Effector memory CD8-positive, alpha-beta T cell (primary cell): Measurements from ENCODE around the gene NBPF1.
"Not testable (repeated sequence)": the region's sequence is repeated elsewhere in the genome, so short reads cannot be mapped to it uniquely, and the experiment has no call there.

Source experiments
- ATAC-seq: fragments of 150-1000 bp; cut with Tn5 transposase; replicated peaks from 2 replicates; pipeline ENCODE4 v1.10.0; 2021; ENCODE audit warnings: mild to moderate bottlenecking, moderate library complexity
- DNase-seq, 3 experiments: peaks; one replicate each; pipeline ENCODE4 v3.0.0; 2021
- H3K27ac Mint-ChIP-seq, 2 donors: one replicate each; pipeline ENCODE4 v1.8.0; 2022; ENCODE audit warnings: mild to moderate bottlenecking in 2 of 2, mixed read lengths in 2 of 2, moderate library complexity in 2 of 2
- H3K27me3 Mint-ChIP-seq, 2 donors: one replicate each; pipeline ENCODE4 v1.8.0; 2022; ENCODE audit warnings: mixed read lengths in 2 of 2
- H3K36me3 Mint-ChIP-seq: one replicate; pipeline ENCODE4 v1.8.0; 2022; ENCODE audit warnings: mild to moderate bottlenecking, moderate library complexity, mixed read lengths; ENCODE audit not compliant: insufficient read depth
- H3K4me1 Mint-ChIP-seq, 2 donors: one replicate each; pipeline ENCODE4 v1.8.0; 2022; ENCODE audit warnings: low read depth in 2 of 2, mixed read lengths in 2 of 2
- H3K4me3 Mint-ChIP-seq, 2 donors: one replicate each; pipeline ENCODE4 v1.8.0; 2022; ENCODE audit warnings: mild to moderate bottlenecking in 2 of 2, mixed read lengths in 2 of 2, moderate library complexity in 2 of 2
- H3K9me3 Mint-ChIP-seq, 2 donors: one replicate each; pipeline ENCODE4 v1.8.0; 2022; ENCODE audit warnings: mixed read lengths in 2 of 2

Gene NBPF1

GRCh38 chr1:16645271-16646060 is 32.1 kb upstream of the NBPF1 start:
- H3K36me3 Mint-ChIP-seq, H3K4me3 Mint-ChIP-seq, H3K9me3 Mint-ChIP-seq, H3K27me3 Mint-ChIP-seq, H3K4me1 Mint-ChIP-seq, ATAC-seq, H3K27ac Mint-ChIP-seq: not testable (repeated sequence)
- DNase-seq: peak in 1 of 3 experiments; percentile 13

- H3K4me3 Mint-ChIP-seq, H3K27me3 Mint-ChIP-seq, H3K36me3 Mint-ChIP-seq, H3K9me3 Mint-ChIP-seq, H3K4me1 Mint-ChIP-seq, H3K27ac Mint-ChIP-seq: not testable (repeated sequence)
- ATAC-seq: peak; percentile 86
- DNase-seq: peak; percentile 98 to 99 (median 99)
Measured at GRCh38 chr1:16644482-16645270, 31.3 kb upstream of the NBPF1 start.

GRCh38 chr1:16644193-16644481 is 30.8 kb upstream of the NBPF1 start:
- no peaks in the 10 kb centered on the region for H3K36me3 Mint-ChIP-seq

DNA sequence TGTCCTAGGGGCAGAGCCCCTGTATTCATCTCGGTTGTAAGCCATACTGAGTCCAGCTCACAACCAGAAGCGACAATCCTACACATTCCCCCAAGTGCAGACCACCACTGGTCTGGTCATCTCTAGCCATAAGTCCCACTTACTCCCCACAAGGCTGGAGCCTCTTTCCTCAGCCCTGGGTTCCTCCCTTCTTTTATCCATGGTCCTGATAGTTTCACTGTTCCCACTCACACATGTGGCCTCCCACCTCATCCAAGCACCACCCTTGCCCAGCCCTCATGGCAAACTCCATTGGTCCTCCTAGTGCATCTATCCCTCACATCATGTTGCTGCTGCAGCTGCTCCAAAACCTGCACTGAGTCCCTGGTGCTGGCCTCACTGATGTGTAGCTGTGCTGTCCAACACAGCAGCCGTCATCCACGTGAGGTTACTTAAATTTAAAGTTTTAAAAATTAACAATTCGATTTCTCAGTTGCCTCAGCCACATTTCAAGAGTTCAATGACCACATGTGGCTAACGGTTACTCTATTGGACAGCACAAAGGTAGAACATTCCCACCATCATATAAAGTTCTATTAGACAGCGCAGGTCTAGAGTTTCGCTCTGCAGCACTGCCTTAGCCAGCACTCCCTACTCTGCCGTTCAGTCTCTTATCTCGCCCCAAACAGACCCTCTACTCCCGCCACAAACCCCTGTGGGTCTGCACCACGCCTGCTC is 30.3 kb upstream of the NBPF1 start:
- H3K4me1 Mint-ChIP-seq, DNase-seq, H3K27ac Mint-ChIP-seq, H3K9me3 Mint-ChIP-seq, H3K27me3 Mint-ChIP-seq, H3K36me3 Mint-ChIP-seq, H3K4me3 Mint-ChIP-seq: not testable (repeated sequence)
- ATAC-seq: peak; percentile 3

More at GRCh38 chr1:16644193-16644481, 30.8 kb upstream of the NBPF1 start:
- DNase-seq (no peak), ATAC-seq (peak; percentile 42)
- Mint-ChIP-seq H3K27ac (no peak overlapping the region), H3K27me3 (no peaks in the 10 kb centered on the region), H3K4me3 (no peak overlapping the region), H3K9me3 (no peaks in the 10 kb centered on the region), H3K4me1 (no peaks in the 10 kb centered on the region)

GRCh38 chr1:16643001-16643411 is 29.6 kb upstream of the NBPF1 start:
- not testable (repeated sequence) for H3K4me1 Mint-ChIP-seq, H3K4me3 Mint-ChIP-seq, H3K36me3 Mint-ChIP-seq, H3K27ac Mint-ChIP-seq, ATAC-seq, H3K27me3 Mint-ChIP-seq, H3K9me3 Mint-ChIP-seq
- peak in 1 of 3 experiments; percentile 12 for DNase-seq

DNA sequence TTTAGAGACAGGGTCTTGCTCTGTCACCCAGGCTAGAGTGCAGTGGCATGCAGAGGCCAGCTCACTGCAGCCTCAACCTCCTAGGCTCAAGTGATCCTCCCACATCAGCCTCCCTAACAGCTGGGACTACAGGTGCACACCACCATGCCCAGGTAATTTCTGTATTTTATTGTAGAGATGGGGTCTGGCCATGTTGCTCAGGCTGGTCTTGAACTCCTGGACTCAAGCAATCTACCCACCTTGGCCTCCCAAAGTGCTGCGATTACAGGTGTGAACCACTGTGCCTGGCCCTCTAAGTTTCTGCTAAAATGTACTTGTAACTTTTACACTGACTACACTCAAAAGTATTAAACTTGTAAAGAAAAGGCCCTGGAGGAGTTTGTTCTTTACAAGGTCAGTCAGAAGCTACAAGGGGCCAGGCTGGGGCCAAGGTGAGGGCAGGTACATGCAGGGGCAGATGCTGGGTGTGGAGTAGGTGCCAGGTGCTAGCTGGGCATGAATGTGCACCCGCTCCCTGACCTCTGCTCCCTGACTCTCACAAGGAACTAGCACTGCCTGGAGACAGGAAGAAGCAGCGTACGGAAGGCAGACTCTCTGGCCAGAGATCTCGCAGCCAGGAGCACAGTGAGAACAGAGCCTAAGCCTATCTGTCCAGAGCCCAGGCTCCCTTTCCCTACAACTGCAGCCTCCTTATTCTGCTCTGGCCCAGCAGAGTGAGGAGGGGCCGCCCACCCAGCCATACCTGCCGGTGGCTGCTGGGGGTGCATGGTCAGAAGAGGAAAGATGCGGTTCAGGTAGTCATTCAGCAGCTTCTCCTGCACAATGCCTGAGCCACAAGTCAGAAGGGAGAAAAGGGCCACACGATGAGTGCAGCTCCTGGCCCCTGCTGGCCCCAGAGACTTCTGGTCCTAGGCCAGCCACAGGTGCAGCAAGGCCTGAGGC is 28.9 kb upstream of the NBPF1 start:
- not testable (repeated sequence) for H3K27me3 Mint-ChIP-seq, H3K36me3 Mint-ChIP-seq, H3K9me3 Mint-ChIP-seq, ATAC-seq, H3K27ac Mint-ChIP-seq, H3K4me3 Mint-ChIP-seq, H3K4me1 Mint-ChIP-seq
- peak in 1 of 3 experiments; percentile 1 for DNase-seq

DNA sequence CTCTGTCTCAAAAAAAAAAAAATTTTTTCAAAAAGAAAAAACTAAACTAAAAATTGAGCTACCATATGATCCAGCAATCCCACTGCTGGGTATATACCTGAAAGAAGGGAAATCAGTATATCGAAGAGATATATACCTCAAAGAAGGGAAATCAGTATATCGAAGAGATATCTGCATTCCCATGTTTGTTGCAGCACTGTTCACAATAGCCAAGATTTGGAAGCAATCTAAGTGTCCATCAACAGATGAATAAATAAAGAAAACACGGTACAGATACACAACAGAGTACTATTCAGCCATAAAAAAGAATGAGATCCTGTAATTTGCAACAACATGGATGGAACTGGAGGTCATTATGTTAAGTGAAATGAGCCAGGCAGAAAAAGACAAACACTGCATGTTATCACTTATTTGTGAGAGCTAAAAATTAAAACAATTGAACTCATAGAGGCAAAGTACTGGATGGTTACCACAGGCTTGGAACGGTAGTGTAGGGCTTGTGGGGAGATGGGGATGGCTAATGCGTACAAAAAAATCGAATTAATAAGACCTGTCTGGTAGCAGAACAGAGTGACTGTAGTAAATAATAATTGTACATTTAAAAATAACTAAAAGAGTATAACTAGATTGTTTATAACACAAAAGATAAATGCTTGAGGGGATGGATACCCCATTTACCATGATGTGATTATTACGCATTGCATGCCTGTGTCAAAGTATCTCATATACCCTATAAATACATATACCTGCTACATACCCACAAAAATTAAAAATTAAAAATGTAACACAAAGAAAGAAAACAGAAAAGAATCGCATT is 28.0 kb upstream of the NBPF1 start:
- DNase-seq, H3K36me3 Mint-ChIP-seq, H3K4me1 Mint-ChIP-seq, ATAC-seq, H3K4me3 Mint-ChIP-seq, H3K9me3 Mint-ChIP-seq, H3K27me3 Mint-ChIP-seq, H3K27ac Mint-ChIP-seq: not testable (repeated sequence)

GRCh38 chr1:16639091-16640031 is 26.0 kb upstream of the NBPF1 start:
- H3K4me1 Mint-ChIP-seq, H3K36me3 Mint-ChIP-seq, DNase-seq, H3K9me3 Mint-ChIP-seq, H3K27me3 Mint-ChIP-seq, H3K27ac Mint-ChIP-seq, H3K4me3 Mint-ChIP-seq, ATAC-seq: not testable (repeated sequence)

- H3K4me1 Mint-ChIP-seq, H3K4me3 Mint-ChIP-seq, ATAC-seq, H3K9me3 Mint-ChIP-seq, H3K27ac Mint-ChIP-seq, H3K27me3 Mint-ChIP-seq, DNase-seq: not testable (repeated sequence)
- peaks cover 20% of the 10 kb centered on the region for H3K36me3 Mint-ChIP-seq
Measured at GRCh38 chr1:16637941-16638778, 24.8 kb upstream of the NBPF1 start.

GRCh38 chr1:16636551-16637195 is 23.3 kb upstream of the NBPF1 start:
- not testable (repeated sequence) for DNase-seq, H3K4me3 Mint-ChIP-seq

GRCh38 chr1:16635959-16636358 is 22.6 kb upstream of the NBPF1 start:
- not testable (repeated sequence) for DNase-seq

More at GRCh38 chr1:16636551-16637195, 23.3 kb upstream of the NBPF1 start:
- H3K27me3 Mint-ChIP-seq, H3K27ac Mint-ChIP-seq, ATAC-seq, H3K4me1 Mint-ChIP-seq, H3K9me3 Mint-ChIP-seq: not testable (repeated sequence)
- peaks cover 35% of the 10 kb centered on the region for H3K36me3 Mint-ChIP-seq

More at GRCh38 chr1:16635959-16636358, 22.6 kb upstream of the NBPF1 start:
- not testable (repeated sequence) for H3K4me1 Mint-ChIP-seq, H3K27me3 Mint-ChIP-seq, H3K27ac Mint-ChIP-seq, H3K9me3 Mint-ChIP-seq, H3K4me3 Mint-ChIP-seq, ATAC-seq
- H3K36me3 Mint-ChIP-seq: peaks cover 40% of the 10 kb centered on the region
